ENCODE data around the gene LSMEM2. TPM values are rescaled to one million over a fixed set of nuclear protein-coding genes. Genes with fewer than 3 reads are reported as not detected.
A peak's percentile ranks its signal among the peaks of the same experiment; 100 is the strongest.
"Not testable (repeated sequence)": the region's sequence is repeated elsewhere in the genome, so short reads cannot be mapped to it uniquely, and the experiment has no call there.

The LSMEM2 gene
- total RNA-seq, 3 donors from 2014 or later = 0.13 TPM; not detected in 2

DNA sequence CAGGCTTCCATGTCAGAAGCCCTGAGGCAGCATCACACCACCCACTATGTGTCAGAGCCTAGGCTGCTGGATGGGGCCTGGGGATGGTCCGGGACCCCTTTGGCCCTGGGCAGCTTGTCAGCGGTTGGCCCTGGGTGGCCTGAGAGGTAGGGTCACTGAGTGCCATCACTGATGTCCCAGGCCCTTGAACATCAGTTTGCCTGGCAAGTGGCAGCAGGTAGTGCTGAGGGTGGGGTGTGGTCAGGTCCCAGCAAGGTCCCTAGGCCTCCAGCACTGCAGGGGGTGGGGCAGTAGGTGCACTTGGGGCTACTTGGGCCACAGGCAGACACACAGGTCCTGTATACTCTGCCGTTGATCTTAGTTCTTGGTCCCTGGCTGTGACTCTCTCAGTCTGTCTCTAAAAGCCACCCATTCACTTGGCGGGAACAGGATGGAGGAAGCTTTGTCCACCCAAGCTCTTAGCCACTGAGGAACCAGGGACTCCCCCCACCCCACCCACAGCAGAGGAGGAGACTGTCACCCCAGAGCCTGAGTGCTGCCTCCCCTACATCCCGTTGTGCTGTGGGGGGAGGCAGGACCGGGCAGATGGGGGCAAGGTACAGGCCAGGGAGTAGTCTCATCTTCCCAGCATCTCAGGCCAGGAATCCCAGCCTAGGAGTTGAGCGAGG lies 37.0 kb upstream of the LSMEM2 start:
- no peaks in the 10 kb centered on the region for H3K9me3 Mint-ChIP-seq
- peaks cover 80% of the 10 kb centered on the region for H3K4me1 Mint-ChIP-seq (ENCODE audit: low read depth)
- no peaks in the 10 kb centered on the region for H3K36me3 Mint-ChIP-seq (ENCODE audit: insufficient read depth)
- no peaks in the 10 kb centered on the region for H3K27me3 Mint-ChIP-seq (ENCODE audit: low read depth)
- ATAC-seq (no peak), DNase-seq (no peak)
- peak overlapping the region; percentile 7 for H3K4me3 Mint-ChIP-seq

GRCh38 chr3:50242381-50242770 lies 36.5 kb upstream of the LSMEM2 start:
- H3K36me3 Mint-ChIP-seq (ENCODE audit: insufficient read depth) = no peaks in the 10 kb centered on the region
- peak overlapping the region; percentile 71 for H3K4me3 Mint-ChIP-seq
- H3K9me3 Mint-ChIP-seq = no peaks in the 10 kb centered on the region
- peaks cover 85% of the 10 kb centered on the region for H3K4me1 Mint-ChIP-seq (ENCODE audit: low read depth)
- H3K27me3 Mint-ChIP-seq (ENCODE audit: low read depth) = no peaks in the 10 kb centered on the region
- ATAC-seq (no peak), DNase-seq (no peak)

DNA sequence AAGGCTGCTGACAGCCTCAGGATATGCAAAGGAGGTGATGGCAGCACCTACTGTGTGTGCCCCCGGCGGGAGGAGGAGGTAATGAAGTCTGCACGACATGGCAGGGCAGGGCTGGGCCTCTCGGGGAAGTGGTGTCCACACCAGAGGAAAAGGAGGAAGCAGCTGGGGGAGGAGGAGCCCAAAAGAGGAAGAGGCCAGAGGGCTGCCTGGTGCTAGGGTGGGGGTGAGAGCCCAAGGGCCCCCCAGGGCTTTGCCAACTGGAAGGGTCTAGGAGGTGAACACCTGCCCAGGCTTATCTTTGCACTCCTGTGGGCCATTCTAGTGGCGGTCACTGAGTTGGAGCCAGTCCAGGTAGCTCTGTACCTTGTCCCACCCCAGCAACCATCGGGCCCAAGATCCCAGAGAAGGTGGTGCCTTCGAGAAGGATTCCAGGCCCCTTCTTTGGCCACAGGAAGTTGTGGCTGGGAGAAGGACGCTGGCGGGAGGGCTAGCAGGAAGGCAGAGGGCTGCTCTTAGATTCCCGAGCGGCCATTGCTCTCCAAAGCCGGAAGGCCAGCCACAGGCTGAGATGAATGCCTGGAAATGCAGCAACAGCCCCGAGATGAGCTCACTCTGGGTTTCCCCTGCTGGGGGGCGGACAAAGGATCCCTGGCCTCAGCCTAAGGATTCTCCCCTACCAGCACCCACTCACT lies 35.9 kb upstream of the LSMEM2 start:
- ATAC-seq = peak in 1 of 2 donors; percentile 6
- Mint-ChIP-seq H3K4me3 (peak overlapping the region; percentile 71), H3K36me3 (ENCODE audit: insufficient read depth) (no peaks in the 10 kb centered on the region), H3K9me3 (no peaks in the 10 kb centered on the region), H3K4me1 (ENCODE audit: low read depth) (peaks cover 86% of the 10 kb centered on the region), H3K27me3 (ENCODE audit: low read depth) (no peaks in the 10 kb centered on the region)
- peak; percentile 32 for DNase-seq

DNA sequence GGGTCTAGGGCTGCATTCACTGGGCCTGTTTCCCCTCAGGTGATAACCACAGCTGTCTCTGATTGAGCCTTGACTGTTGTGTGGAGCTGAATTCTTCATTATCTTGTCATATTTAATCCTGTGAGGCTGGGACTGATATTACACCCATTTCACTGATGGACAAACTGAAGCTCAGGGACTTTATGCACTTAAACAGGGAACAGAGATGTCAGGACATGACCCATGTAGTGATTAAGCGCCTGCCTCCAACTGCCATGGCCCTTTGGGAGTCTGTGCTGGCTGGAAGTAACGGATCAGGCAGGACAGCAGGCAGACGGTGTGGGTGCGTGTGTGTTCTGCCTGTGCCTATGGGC lies 35.4 kb upstream of the LSMEM2 start:
- ATAC-seq (no peak), DNase-seq (no peak)
- Mint-ChIP-seq H3K4me3 (peak overlapping the region; percentile 9), H3K4me1 (ENCODE audit: low read depth) (peaks cover 85% of the 10 kb centered on the region), H3K9me3 (no peaks in the 10 kb centered on the region), H3K27me3 (ENCODE audit: low read depth) (no peaks in the 10 kb centered on the region), H3K36me3 (ENCODE audit: insufficient read depth) (peaks cover 2% of the 10 kb centered on the region)

- ATAC-seq; H3K9me3 Mint-ChIP-seq; H3K27me3 Mint-ChIP-seq (ENCODE audit: low read depth); H3K36me3 Mint-ChIP-seq (ENCODE audit: insufficient read depth); DNase-seq: not testable (repeated sequence)
- Mint-ChIP-seq H3K4me3 (peak overlapping the region; percentile 21), H3K4me1 (ENCODE audit: low read depth) (peaks cover 79% of the 10 kb centered on the region)
Observed at GRCh38 chr3:50244813-50245212, 34.1 kb upstream of the LSMEM2 start.

DNA sequence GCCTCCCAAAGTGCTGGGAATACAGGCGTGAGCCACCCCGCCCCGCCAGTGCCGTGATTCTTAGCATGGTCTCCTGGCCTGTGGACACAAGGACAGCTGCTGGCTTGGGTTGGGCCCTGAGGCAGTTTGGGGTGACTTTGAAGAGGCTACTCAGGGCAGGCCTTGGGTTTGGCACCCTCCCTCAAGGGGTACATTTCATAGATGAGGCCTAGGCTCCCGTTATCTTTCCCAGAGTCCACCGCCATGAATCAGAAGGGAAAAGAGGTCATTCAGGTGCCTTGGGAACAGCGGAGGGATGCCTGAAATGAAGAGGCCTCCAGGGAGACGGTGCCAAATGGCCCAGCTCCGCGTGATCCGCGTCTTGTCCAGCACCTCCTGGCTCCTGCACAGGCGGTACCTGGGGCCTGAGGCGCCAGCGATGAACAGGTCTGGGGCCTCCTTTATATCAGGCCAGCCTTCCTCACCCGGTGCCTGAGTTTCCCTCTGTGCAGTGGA lies 33.6 kb upstream of the LSMEM2 start:
- ATAC-seq = no peak
- Mint-ChIP-seq H3K4me3 (peak overlapping the region; percentile 21), H3K36me3 (ENCODE audit: insufficient read depth) (peaks cover 4% of the 10 kb centered on the region), H3K27me3 (ENCODE audit: low read depth) (no peaks in the 10 kb centered on the region), H3K9me3 (no peaks in the 10 kb centered on the region), H3K4me1 (ENCODE audit: low read depth) (peaks cover 79% of the 10 kb centered on the region)
- no peak for DNase-seq

DNA sequence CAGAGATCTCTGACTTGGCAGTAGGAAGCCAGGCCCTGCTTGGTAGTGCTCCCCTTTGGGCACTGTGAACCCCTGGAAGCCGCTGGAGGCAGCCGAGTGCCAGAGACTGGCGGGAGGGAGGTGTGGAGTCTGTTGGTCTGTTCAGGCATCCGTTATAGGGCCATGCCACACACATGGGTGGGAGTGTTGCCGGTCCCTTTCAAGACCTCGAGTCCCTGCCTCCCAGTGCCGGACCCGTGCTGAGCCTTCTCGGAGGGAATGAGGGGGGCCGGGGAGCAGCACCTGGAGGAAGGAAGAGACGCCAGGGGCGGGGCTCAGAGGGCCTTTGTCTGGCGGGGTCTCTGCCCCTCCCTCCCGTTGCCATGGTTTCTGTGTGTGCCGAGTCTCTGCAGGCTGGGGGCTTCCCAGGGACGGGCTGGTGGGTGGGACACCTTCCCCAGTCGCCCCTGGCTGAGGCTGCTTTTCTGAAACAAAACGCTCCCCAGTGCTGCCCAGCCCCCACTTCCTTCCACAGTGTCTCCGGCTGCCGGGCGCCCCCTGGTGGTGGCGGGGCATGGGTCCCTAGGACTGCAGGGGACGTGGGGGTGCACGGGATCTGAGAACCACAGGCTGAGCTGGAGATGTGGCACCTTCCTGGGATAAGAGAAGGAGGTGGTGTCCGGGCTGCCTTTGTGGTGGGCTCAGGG lies 32.9 kb upstream of the LSMEM2 start:
- Mint-ChIP-seq H3K27me3 (ENCODE audit: low read depth) (no peaks in the 10 kb centered on the region), H3K36me3 (ENCODE audit: insufficient read depth) (peaks cover 5% of the 10 kb centered on the region), H3K4me3 (peak overlapping the region; percentile 81), H3K4me1 (ENCODE audit: low read depth) (peaks cover 78% of the 10 kb centered on the region), H3K9me3 (no peaks in the 10 kb centered on the region)
- DNase-seq (peak; percentile 96), ATAC-seq (peak; percentile 81 to 86)

DNA sequence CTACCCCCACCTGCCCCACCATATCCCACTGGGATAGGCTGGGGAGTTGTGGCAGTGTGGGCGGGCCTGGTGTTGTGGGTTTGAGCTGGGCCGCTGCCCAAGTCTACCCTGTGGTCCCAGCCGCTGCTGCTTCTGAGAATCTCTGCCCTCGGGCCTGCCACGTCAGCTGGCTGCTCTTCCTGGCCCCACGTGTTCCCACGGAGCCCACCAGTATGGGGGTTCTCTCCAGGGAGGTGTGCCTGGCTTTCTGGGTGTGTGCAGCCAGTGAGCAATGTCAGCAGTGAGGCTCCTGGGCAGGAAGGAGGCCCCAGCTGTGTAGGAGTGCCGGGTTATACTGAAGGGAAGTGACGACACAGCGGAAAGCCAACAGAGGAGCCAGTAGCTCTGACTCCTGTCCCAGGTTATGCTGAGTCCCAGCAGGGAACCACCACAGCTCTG lies 32.4 kb upstream of the LSMEM2 start:
- ATAC-seq (peak; percentile 86), DNase-seq (peak; percentile 76)
- peaks cover 78% of the 10 kb centered on the region for H3K4me1 Mint-ChIP-seq (ENCODE audit: low read depth)
- H3K36me3 Mint-ChIP-seq (ENCODE audit: insufficient read depth) = peaks cover 9% of the 10 kb centered on the region
- no peaks in the 10 kb centered on the region for H3K27me3 Mint-ChIP-seq (ENCODE audit: low read depth)
- H3K9me3 Mint-ChIP-seq = no peaks in the 10 kb centered on the region
- H3K4me3 Mint-ChIP-seq = peak overlapping the region; percentile 81

GRCh38 chr3:50248387-50248786 lies 30.5 kb upstream of the LSMEM2 start:
- no peak for ATAC-seq
- Mint-ChIP-seq H3K9me3 (no peaks in the 10 kb centered on the region), H3K4me3 (no peak overlapping the region), H3K36me3 (ENCODE audit: insufficient read depth) (peaks cover 9% of the 10 kb centered on the region), H3K4me1 (ENCODE audit: low read depth) (peaks cover 62% of the 10 kb centered on the region), H3K27me3 (ENCODE audit: low read depth) (no peaks in the 10 kb centered on the region)
- no peak for DNase-seq

- no peak for DNase-seq
- Mint-ChIP-seq H3K9me3 (no peaks in the 10 kb centered on the region), H3K27me3 (ENCODE audit: low read depth) (no peaks in the 10 kb centered on the region), H3K36me3 (ENCODE audit: insufficient read depth) (peaks cover 9% of the 10 kb centered on the region), H3K4me1 (ENCODE audit: low read depth) (peaks cover 54% of the 10 kb centered on the region), H3K4me3 (no peak overlapping the region)
- ATAC-seq = no peak
Observed at GRCh38 chr3:50249457-50249856, 29.4 kb upstream of the LSMEM2 start.

DNA sequence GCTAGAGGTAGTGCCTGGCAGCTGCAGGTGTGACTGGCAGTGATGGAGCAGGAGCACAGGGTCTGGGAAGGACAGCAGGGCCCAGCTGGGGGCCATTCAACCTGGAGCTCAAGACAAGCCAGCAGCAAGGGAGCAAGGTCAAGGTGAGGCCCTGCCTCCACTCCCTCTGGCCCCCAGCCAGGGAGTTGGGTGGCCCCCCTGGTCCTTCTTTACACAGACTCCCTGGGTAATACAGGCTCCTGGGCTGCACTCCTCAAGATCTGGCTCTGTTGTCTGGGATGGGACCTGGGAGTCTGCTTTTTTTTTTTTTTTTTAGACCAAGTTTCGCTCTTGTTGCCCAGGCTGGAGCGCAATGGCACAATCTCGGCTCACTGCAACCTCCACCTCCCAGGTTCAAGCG lies 28.4 kb upstream of the LSMEM2 start:
- ATAC-seq = no peak
- DNase-seq = no peak
- no peak overlapping the region for H3K4me3 Mint-ChIP-seq
- peaks cover 9% of the 10 kb centered on the region for H3K36me3 Mint-ChIP-seq (ENCODE audit: insufficient read depth)
- H3K9me3 Mint-ChIP-seq = no peaks in the 10 kb centered on the region
- H3K4me1 Mint-ChIP-seq (ENCODE audit: low read depth) = peaks cover 44% of the 10 kb centered on the region
- no peaks in the 10 kb centered on the region for H3K27me3 Mint-ChIP-seq (ENCODE audit: low read depth)

DNA sequence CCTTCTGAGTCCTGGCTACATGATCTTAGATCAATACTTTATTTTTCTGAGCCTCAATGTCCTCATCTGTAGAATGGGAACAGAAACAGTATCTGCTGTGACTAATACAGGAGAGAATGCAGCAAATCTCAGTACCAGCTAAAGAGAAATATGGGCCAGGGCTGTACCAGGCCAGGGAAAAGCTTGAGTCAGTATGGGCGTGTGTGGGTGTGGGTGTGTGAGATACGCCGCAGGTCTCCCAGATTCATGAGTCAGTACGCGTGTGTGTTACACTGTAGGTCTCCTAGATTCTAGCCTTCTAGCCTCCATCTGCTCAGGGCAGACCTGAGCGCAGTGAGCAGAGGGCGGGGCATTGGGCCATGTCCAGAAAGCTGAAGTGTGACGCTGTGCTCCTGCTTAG lies 27.7 kb upstream of the LSMEM2 start:
- peaks cover 40% of the 10 kb centered on the region for H3K4me1 Mint-ChIP-seq (ENCODE audit: low read depth)
- no peaks in the 10 kb centered on the region for H3K27me3 Mint-ChIP-seq (ENCODE audit: low read depth)
- H3K9me3 Mint-ChIP-seq = no peaks in the 10 kb centered on the region
- H3K4me3 Mint-ChIP-seq = peak overlapping the region; percentile 17
- ATAC-seq = peak; percentile 15 to 51
- H3K36me3 Mint-ChIP-seq (ENCODE audit: insufficient read depth) = peaks cover 9% of the 10 kb centered on the region
- peak; percentile 40 for DNase-seq

- Mint-ChIP-seq H3K4me1 (ENCODE audit: low read depth) (peaks cover 20% of the 10 kb centered on the region), H3K4me3 (no peak overlapping the region), H3K27me3 (ENCODE audit: low read depth) (no peaks in the 10 kb centered on the region), H3K36me3 (ENCODE audit: insufficient read depth) (peaks cover 15% of the 10 kb centered on the region), H3K9me3 (no peaks in the 10 kb centered on the region)
- ATAC-seq (no peak), DNase-seq (no peak)
Observed at GRCh38 chr3:50254577-50255250, 24.2 kb upstream of the LSMEM2 start.

DNA sequence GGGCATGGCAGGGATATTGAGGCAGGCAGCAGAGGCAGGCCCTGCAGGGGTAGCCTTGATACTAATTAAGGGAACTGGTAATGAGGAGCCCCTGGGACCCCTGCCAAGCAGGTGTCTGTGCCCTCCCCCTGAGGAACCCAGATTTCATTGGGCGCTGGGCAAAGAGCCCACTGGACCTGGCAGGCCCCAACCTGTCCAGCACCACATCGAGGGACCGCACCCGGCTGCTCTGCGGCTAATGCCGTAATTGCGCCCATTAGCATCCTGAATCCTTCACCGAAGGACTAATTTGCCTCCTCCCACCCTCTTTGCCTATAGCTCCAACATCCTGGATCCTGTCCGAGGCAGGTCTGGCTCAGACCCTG lies 23.7 kb upstream of the LSMEM2 start:
- ATAC-seq (no peak), DNase-seq (no peak)
- Mint-ChIP-seq H3K4me1 (ENCODE audit: low read depth) (peaks cover 16% of the 10 kb centered on the region), H3K4me3 (no peak overlapping the region), H3K27me3 (ENCODE audit: low read depth) (no peaks in the 10 kb centered on the region), H3K9me3 (no peaks in the 10 kb centered on the region), H3K36me3 (ENCODE audit: insufficient read depth) (peaks cover 13% of the 10 kb centered on the region)

All from activated T-cell treated with anti-CD3 and anti-CD28 coated beads, Interleukin-2, amount 50 U/mL, for 4 hours (primary cell).